HG03196 (cell line): ENCODE results near the gene TBC1D2B.
"Not testable (repeated sequence)": the region's sequence is repeated elsewhere in the genome, so short reads cannot be mapped to it uniquely, and the experiment has no call there.

Source experiments
- ATAC-seq: cut with Tn5 transposase; IDR thresholded peaks from one replicate; pipeline ENCODE4 v1.9.1; 2021; ENCODE audit not compliant: unreplicated experiment

The TBC1D2B gene

GRCh38 chr15:78004919-78005634 lies 72.4 kb downstream of the TBC1D2B start:
- no peak for ATAC-seq

- no peak for ATAC-seq
Measured at GRCh38 chr15:78004222-78004727, 73.2 kb downstream of the TBC1D2B start.

GRCh38 chr15:78003539-78004008 lies 73.9 kb downstream of the TBC1D2B start:
- ATAC-seq, result no peak

- no peak for ATAC-seq
Measured at GRCh38 chr15:78002996-78003395, 74.5 kb downstream of the TBC1D2B start.

- no peak for ATAC-seq
Measured at GRCh38 chr15:78001656-78002055, 75.9 kb downstream of the TBC1D2B start.

- no peak for ATAC-seq
Measured at GRCh38 chr15:78000927-78001249, 76.6 kb downstream of the TBC1D2B start.

- no peak for ATAC-seq
Measured at GRCh38 chr15:78000091-78000926, 77.2 kb downstream of the TBC1D2B start.

GRCh38 chr15:77999486-77999885 lies 78.0 kb downstream of the TBC1D2B start:
- ATAC-seq, result no peak

GRCh38 chr15:77998592-77998991 lies 78.9 kb downstream of the TBC1D2B start:
- no peak for ATAC-seq

GRCh38 chr15:77997761-77998554 lies 79.6 kb downstream of the TBC1D2B start:
- ATAC-seq, result not testable (repeated sequence)

- ATAC-seq, result not testable (repeated sequence)
Measured at GRCh38 chr15:77997221-77997620, 80.3 kb downstream of the TBC1D2B start.

- not testable (repeated sequence) for ATAC-seq
Measured at GRCh38 chr15:77996713-77997171, 80.8 kb downstream of the TBC1D2B start.

GRCh38 chr15:77996226-77996625 lies 81.3 kb downstream of the TBC1D2B start:
- ATAC-seq, result not testable (repeated sequence)

- not testable (repeated sequence) for ATAC-seq
Measured at GRCh38 chr15:77995537-77995918, 82.0 kb downstream of the TBC1D2B start.

- ATAC-seq, result not testable (repeated sequence)
Measured at GRCh38 chr15:77994893-77995536, 82.5 kb downstream of the TBC1D2B start.

GRCh38 chr15:77993970-77994693 lies 83.4 kb downstream of the TBC1D2B start:
- ATAC-seq, result peak; percentile 63

- ATAC-seq, result no peak
Measured at GRCh38 chr15:77993374-77993911, 84.1 kb downstream of the TBC1D2B start.

GRCh38 chr15:77992356-77993222 lies 84.9 kb downstream of the TBC1D2B start:
- ATAC-seq, result no peak
